Suprapubic skin (tissue), 4 donors: ENCODE results near the gene MRPL46.

Experiments
- CTCF ChIP-seq, 2 donors: fragments of 200-600 bp in 1 of 2; fragments of 450-650 bp in 1 of 2; sonication (generic) in 1 of 2; IDR thresholded peaks; one replicate each; pipeline ENCODE4 v1.5.1; 2016 to 2019; ENCODE audit warnings: antibody characterized with exemption in 2 of 2, mild to moderate bottlenecking in 1 of 2, moderate library complexity in 1 of 2
- POLR2A ChIP-seq, 2 donors: fragments of 450-650 bp; IDR thresholded peaks; one replicate each; pipeline ENCODE4 v1.6.1; 2017; ENCODE audit warnings: antibody characterized with exemption in 2 of 2, mild to moderate bottlenecking in 2 of 2, moderate library complexity in 2 of 2
- POLR2AphosphoS5 ChIP-seq, 3 donors: sonication (generic); formaldehyde crosslinking; IDR thresholded peaks; one replicate each; pipeline ENCODE4 v1.6.1; 2017; ENCODE audit warnings: antibody characterized with exemption in 3 of 3

- TF ChIP-seq POLR2A (IDR thresholded peaks at IDR 0.05), result no peak
- no peak for TF ChIP-seq CTCF (IDR thresholded peaks at IDR 0.05)
- TF ChIP-seq POLR2AphosphoS5 (IDR thresholded peaks at IDR 0.05), result no peak
These were observed 19.4 kb downstream of the MRPL46 start for GRCh38 chr15:88447741-88448140.
